Erythroblast (primary cell): Measurements from ENCODE around the gene EEF1AKMT3.

ENCODE experiments used
- GATA1 ChIP-seq: IDR thresholded peaks from 2 replicates; pipeline ENCODE4 v1.6.1; 2011; ENCODE audit warnings: low read depth, mild to moderate bottlenecking, control low read depth, low read length, moderate library complexity
- POLR2A ChIP-seq: IDR thresholded peaks from 2 replicates; pipeline ENCODE4 v1.6.1; 2011; ENCODE audit warnings: mild to moderate bottlenecking, low read length

GRCh38 chr12:57755194-57755453, 17.3 kb upstream of the EEF1AKMT3 start:
- TF ChIP-seq POLR2A (no peak), GATA1 (no peak)
